ENCODE data around the gene GASK1B. TPM values are rescaled to one million over a fixed set of nuclear protein-coding genes. Genes with fewer than 3 reads are reported as not detected.
A peak's percentile ranks its signal among the peaks of the same experiment; 100 is the strongest.

GASK1B gene
- total RNA-seq, 2 donors from 2014 or later = 20.2 to 27.3 TPM

DNA sequence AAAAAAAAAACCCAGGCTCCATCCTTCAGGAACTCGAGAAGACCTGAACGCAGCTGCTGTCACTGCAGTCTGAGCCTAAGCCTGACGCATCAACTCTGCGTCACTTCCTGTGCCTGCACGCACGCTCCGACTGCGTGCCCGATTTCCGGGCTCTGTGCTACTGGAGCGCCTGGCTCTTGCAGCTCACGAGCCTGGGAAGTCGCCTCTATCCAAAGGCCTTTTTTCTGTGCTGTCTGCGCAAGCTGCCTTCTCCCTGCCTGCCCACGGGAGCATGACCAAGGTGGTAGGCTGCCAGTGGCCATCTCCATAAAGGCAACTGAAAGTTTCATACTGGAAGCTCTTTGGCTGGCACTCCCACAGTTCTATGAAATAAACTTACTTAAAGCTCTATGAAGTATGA is 9.9 kb upstream of the GASK1B start:
- DNase-seq (ENCODE audit: low spot score) = no peak

DNA sequence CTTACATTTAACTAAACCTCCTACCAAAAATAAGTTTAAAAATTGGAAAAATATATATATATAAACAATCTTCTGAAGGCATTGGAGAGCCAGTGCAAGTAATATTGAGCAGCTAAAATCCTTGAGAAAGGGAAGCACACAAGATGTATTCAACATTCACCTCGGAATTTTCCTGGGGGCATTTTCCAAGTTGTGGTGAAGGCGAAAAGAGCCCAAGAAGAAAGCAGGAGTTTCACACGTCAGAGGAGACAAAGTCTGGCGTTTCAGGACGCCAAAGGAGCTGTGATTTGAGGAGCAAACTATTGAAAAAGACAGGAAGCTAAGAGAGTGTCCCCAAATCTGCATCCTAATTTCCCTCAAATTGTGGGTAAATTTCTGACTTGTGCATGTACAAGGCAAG is 9.1 kb upstream of the GASK1B start:
- no peak for DNase-seq (ENCODE audit: low spot score)
- no peaks in the 10 kb centered on the region for H3K9me3 ChIP-seq
- H3K4me3 ChIP-seq = no peak overlapping the region
- TF ChIP-seq, protein P1, sequence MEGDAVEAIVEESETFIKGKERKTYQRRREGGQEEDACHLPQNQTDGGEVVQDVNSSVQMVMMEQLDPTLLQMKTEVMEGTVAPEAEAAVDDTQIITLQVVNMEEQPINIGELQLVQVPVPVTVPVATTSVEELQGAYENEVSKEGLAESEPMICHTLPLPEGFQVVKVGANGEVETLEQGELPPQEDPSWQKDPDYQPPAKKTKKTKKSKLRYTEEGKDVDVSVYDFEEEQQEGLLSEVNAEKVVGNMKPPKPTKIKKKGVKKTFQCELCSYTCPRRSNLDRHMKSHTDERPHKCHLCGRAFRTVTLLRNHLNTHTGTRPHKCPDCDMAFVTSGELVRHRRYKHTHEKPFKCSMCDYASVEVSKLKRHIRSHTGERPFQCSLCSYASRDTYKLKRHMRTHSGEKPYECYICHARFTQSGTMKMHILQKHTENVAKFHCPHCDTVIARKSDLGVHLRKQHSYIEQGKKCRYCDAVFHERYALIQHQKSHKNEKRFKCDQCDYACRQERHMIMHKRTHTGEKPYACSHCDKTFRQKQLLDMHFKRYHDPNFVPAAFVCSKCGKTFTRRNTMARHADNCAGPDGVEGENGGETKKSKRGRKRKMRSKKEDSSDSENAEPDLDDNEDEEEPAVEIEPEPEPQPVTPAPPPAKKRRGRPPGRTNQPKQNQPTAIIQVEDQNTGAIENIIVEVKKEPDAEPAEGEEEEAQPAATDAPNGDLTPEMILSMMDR (IDR thresholded peaks at IDR 0.05) = no peak
- no peak for TF ChIP-seq POLR2AphosphoS5 (IDR thresholded peaks at IDR 0.05)
- TF ChIP-seq POLR2A (IDR thresholded peaks at IDR 0.05) = no peak
- intact Hi-C loops (cut with DNase I) = no loop called here
- H3K4me1 ChIP-seq (replicated peaks) = no peaks in the 10 kb centered on the region
- H3K27me3 ChIP-seq (replicated peaks; ENCODE audit: insufficient read depth) = no peaks in the 10 kb centered on the region
- no peak overlapping the region for H3K27ac ChIP-seq
- 87% methylated on average over 5 of the region's 5 CpGs for WGBS
- no peaks in the 10 kb centered on the region for H3K36me3 ChIP-seq

More for the DNA sequence above, 9.9 kb upstream of the GASK1B start:
- H3K4me1 ChIP-seq (replicated peaks) = no peaks in the 10 kb centered on the region
- no peak overlapping the region for H3K27ac ChIP-seq
- 96% methylated on average over 15 of the region's 15 CpGs for WGBS
- H3K9me3 ChIP-seq = no peaks in the 10 kb centered on the region
- no peak overlapping the region for H3K4me3 ChIP-seq
- TF ChIP-seq POLR2AphosphoS5 (IDR thresholded peaks at IDR 0.05) = no peak
- TF ChIP-seq, protein P1 (IDR thresholded peaks at IDR 0.05) = no peak
- no peak for TF ChIP-seq POLR2A (IDR thresholded peaks at IDR 0.05)
- no peaks in the 10 kb centered on the region for H3K36me3 ChIP-seq
- no peaks in the 10 kb centered on the region for H3K27me3 ChIP-seq (replicated peaks; ENCODE audit: insufficient read depth)
- intact Hi-C loops (cut with DNase I) = no loop called here

DNA sequence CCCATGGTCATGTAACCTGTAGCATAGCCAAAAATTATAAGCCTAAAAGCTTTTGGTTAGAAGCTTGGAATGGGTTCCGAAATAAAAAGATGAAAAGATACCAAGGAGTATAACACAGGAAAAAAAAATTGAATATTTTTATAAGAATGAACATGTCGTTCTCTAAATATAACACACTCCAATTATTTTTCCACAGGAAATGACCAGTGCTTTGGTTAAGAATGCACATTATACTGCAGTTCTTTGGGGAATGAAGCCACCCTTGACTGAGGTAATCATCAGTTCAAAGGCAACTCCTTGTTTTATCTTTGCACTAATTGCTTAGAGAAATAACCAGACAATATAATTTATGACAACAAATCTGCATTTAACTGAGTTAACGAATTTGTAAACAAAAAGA is 6.6 kb upstream of the GASK1B start:
- TF ChIP-seq POLR2AphosphoS5 (IDR thresholded peaks at IDR 0.05) (no peak), POLR2A (IDR thresholded peaks at IDR 0.05) (no peak)
- TF ChIP-seq, protein P1 (IDR thresholded peaks at IDR 0.05) = no peak
- Histone ChIP-seq H3K36me3 (no peaks in the 10 kb centered on the region), H3K9me3 (no peaks in the 10 kb centered on the region), H3K4me1 (replicated peaks) (peaks cover 4% of the 10 kb centered on the region), H3K27me3 (replicated peaks; ENCODE audit: insufficient read depth) (no peaks in the 10 kb centered on the region), H3K4me3 (no peak overlapping the region), H3K27ac (peak overlapping the region in 1 of 2 donors; percentile 14)
- intact Hi-C loops (cut with DNase I) = loop anchor here (10.0 kb wide), 1 partner anchor 585 kb away; the partner anchor contains the start of gene FNIP2
- DNase-seq (ENCODE audit: low spot score) = no peak
- WGBS = 59% methylated on average over 3 of the region's 3 CpGs

DNA sequence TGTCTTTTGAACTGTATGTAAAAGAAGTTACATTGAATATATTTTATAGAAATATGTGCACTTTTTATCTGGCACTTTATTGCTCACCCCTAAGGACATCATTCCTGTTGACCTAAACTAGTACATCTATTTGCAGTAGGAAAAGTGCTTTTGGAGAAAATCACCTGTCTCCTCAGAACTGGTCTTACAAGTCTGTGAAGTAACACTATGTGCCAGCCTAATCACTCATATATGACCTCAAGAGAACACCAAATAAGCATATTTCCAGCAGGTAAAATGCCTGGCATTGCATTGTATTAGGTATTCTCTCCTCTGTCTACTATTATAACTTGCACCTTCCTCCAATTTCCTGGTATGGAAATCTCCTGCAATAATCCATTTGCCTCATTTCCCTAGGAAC is 4.0 kb upstream of the GASK1B start:
- H3K27ac ChIP-seq = no peak overlapping the region
- intact Hi-C loops (cut with DNase I) = loop anchor here (10.0 kb wide), 1 partner anchor 588 kb away; the partner anchor contains the start of gene FNIP2

DNA sequence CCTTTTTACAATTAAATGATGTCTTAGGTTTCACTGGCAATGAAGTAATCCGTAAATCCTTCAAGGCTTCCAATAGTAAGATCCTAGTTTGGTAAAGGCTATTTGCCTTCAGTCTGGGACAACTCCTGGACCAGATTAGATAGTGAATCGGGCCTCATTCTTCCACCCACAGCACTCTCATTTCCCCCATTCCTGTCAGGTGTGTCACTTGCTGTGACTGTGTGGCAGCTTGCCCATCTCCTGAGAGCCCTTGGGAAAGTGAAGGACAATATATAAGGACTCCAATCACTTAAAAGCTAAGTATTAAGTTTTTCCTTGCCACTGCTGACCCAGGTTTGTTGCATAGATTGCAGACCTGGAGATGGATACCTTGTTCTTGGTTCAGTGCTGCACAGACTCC is 3.3 kb upstream of the GASK1B start:
- WGBS = 33% methylated on average over 2 of the region's 2 CpGs
- peaks cover 7% of the 10 kb centered on the region for H3K4me1 ChIP-seq (replicated peaks)
- peak overlapping the region; percentile 5 to 17 for H3K27ac ChIP-seq
- no peak overlapping the region for H3K4me3 ChIP-seq
- intact Hi-C loops (cut with DNase I) = loop anchor here (10.0 kb wide), 1 partner anchor 589 kb away; the partner anchor contains the start of gene FNIP2
- TF ChIP-seq, protein P1 (IDR thresholded peaks at IDR 0.05) = no peak
- TF ChIP-seq POLR2A (IDR thresholded peaks at IDR 0.05) (no peak), POLR2AphosphoS5 (IDR thresholded peaks at IDR 0.05) (no peak)
- no peaks in the 10 kb centered on the region for H3K9me3 ChIP-seq
- no peaks in the 10 kb centered on the region for H3K36me3 ChIP-seq
- H3K27me3 ChIP-seq (replicated peaks; ENCODE audit: insufficient read depth) = no peaks in the 10 kb centered on the region
- DNase-seq (ENCODE audit: low spot score) = peak; percentile 22

More for the DNA sequence above, 4.0 kb upstream of the GASK1B start:
- no peaks in the 10 kb centered on the region for H3K36me3 ChIP-seq
- peak; percentile 34 for TF ChIP-seq POLR2AphosphoS5 (IDR thresholded peaks at IDR 0.05)
- TF ChIP-seq, protein P1 (IDR thresholded peaks at IDR 0.05) = no peak
- H3K27me3 ChIP-seq (replicated peaks; ENCODE audit: insufficient read depth) = no peaks in the 10 kb centered on the region
- H3K4me1 ChIP-seq (replicated peaks) = peaks cover 7% of the 10 kb centered on the region
- no peak for DNase-seq (ENCODE audit: low spot score)
- H3K9me3 ChIP-seq = no peaks in the 10 kb centered on the region
- H3K4me3 ChIP-seq = no peak overlapping the region

Measured in prostate gland (tissue), 2 donors.